K562 treated with DMSO at 1 percent for 4 hours (cell line): ENCODE data around the gene LRTM2. TPM values are rescaled to one million over a fixed set of nuclear protein-coding genes. Genes with fewer than 3 reads are reported as not detected.

ENCODE experiments used
- total RNA-seq: library from RNA; unstranded; fragments of 300-600 nt; gene quantifications from 2 replicates; pipeline ENCODE4 v1.2.3, GENCODE V29; 2022; ENCODE audit not compliant: insufficient read depth

The LRTM2 gene
- total RNA-seq: not detected in 2 replicates

DNA sequence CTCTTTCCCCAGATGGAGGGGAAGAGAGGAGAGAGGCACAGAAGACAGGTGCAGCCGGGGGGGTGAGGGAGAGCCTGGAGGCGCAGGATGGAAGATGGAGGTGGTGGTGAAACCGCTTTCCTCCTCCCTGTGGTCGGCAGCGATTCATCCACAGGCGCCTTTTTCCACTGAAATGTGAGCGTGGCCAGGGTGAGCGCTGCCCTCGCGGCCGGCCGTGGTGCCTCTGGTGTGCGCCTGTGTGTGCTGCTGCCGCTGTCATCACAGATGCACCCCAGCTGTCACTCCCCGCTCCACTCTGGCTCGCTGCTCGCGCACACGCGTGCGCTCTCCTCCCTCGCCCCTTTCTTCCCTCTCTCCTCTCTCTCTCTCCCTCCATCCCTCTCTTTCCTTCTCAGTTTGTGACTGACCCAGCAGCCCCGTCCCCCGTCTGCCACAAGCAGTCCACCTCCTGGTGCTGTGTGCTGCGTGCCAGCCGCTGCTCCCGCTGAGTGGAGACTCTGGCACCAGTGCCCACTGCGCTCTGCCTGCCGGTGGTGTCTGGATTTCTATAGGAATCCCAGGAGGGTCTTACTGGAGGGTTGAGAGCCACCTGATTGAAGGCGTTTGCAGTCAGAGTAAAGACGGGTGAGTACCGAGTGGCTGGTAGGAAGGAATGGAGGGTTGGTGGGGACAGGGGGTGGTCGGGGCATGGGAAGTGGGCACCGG, at the start of gene LRTM2:
TSS of gene LRTM2 (plus strand) at position 375 of the 705 bp plus-strand sequence. CDS start 7,584 bp downstream, outside the sequence.

Other genes starting within 250 kb of the LRTM2 start
- 10.8 and 12.3 TPM in 2 replicates for gene FBXL14, start 226.0 kb upstream of the LRTM2 start, total RNA-seq
- gene WNT5B, start 191.3 kb upstream of the LRTM2 start, total RNA-seq: 3.3 and 4.2 TPM in 2 replicates
- 42.8 and 51.4 TPM in 2 replicates for gene ADIPOR2, start 129.5 kb upstream of the LRTM2 start, total RNA-seq
- gene CACNA2D4, start 98.1 kb downstream of the LRTM2 start, total RNA-seq: 2.0 and 4.4 TPM in 2 replicates
- 2.1 and 6.2 TPM in 2 replicates for gene DCP1B, start 183.9 kb downstream of the LRTM2 start, total RNA-seq
- gene CACNA1C, start 232.4 kb downstream of the LRTM2 start, total RNA-seq: not detected in 2 replicates